ENCODE results near the gene FLG. TPM values are rescaled to one million over a fixed set of nuclear protein-coding genes. Genes with fewer than 3 reads are reported as not detected.
"Not testable (repeated sequence)": the region's sequence is repeated elsewhere in the genome, so short reads cannot be mapped to it uniquely, and the experiment has no call there.

Gene FLG
- total RNA-seq, 1 donor from 2014 or later = not detected

DNA sequence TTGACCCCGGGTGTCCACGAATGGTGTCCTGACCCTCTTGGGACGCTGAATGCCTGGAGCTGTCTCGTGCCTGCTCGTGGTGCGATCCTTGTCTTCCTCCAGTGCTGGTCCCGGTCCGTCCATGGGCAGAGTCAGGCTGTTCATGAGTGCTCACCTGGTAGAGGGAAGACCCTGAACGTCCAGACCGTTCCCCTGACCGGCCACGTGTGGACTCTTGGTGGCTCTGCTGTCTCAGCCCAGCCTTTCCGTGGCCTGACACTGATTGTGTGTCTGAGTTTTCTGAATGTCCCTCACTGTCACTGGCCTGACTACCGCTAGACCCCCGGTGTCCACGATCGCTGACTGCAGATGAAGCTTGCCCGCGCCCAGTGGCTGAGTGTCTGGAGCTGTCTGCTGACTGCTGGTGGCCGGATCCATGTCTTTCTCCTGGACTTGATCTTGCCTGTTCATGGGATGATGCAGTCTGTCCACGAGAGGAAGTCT lies 11.7 kb downstream of the FLG start:
- no peak for DNase-seq
- intact Hi-C loops (cut with micrococcal nuclease) = no loop called here
- Mint-ChIP-seq H3K27me3 (no peaks in the 10 kb centered on the region), H3K36me3 (ENCODE audit: low read depth) (no peaks in the 10 kb centered on the region), H3K9me3 (no peaks in the 10 kb centered on the region), H3K4me3 (no peak overlapping the region), H3K27ac (no peak overlapping the region), H3K4me1 (no peaks in the 10 kb centered on the region)

DNA sequence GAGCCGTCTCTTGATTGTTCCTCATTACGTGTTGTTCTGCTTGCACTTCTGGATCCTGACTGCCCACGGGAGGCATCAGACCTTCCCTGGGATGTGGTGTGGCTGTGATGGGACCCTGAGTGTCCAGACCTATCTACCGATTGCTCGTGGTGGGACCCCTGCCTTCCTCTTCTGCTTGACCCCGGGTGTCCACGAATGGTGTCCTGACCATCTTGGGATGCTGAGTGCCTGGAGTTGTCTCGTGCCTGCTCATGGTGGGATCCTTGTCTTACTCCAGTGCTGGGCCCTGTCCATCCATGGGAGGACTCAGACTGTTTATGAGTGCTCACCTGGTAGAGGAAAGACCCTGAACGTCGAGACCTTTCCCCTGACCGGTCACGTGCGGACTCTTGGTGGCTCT lies 12.9 kb downstream of the FLG start:
- H3K4me3 Mint-ChIP-seq; DNase-seq; H3K9me3 Mint-ChIP-seq; H3K27ac Mint-ChIP-seq; H3K4me1 Mint-ChIP-seq; intact Hi-C loops (cut with micrococcal nuclease); H3K27me3 Mint-ChIP-seq; H3K36me3 Mint-ChIP-seq (ENCODE audit: low read depth): not testable (repeated sequence)

DNA sequence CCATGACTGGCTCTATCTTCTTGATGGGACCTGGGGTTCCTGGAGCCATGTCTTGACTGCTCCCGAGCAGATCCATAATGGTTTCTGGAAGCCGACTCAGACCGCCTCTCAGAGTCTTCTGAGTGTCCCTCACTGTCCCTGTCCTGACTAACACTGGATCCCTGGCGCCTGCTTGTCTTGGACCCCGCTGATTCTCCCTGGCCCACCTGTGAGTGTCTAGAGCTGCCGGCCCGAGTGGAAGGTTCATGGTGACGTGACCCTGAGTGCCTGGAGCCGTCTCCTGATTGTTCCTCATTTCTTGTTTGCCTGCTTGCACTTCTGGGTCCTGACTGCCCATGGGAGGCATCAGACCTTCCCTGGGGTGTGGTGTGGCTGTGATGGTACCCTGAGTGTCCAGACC lies 15.1 kb downstream of the FLG start:
- intact Hi-C loops (cut with micrococcal nuclease) = no loop called here
- no peak for DNase-seq
- Mint-ChIP-seq H3K9me3 (no peaks in the 10 kb centered on the region), H3K27me3 (no peaks in the 10 kb centered on the region), H3K4me3 (no peak overlapping the region), H3K4me1 (no peaks in the 10 kb centered on the region), H3K36me3 (ENCODE audit: low read depth) (no peaks in the 10 kb centered on the region), H3K27ac (no peak overlapping the region)

DNA sequence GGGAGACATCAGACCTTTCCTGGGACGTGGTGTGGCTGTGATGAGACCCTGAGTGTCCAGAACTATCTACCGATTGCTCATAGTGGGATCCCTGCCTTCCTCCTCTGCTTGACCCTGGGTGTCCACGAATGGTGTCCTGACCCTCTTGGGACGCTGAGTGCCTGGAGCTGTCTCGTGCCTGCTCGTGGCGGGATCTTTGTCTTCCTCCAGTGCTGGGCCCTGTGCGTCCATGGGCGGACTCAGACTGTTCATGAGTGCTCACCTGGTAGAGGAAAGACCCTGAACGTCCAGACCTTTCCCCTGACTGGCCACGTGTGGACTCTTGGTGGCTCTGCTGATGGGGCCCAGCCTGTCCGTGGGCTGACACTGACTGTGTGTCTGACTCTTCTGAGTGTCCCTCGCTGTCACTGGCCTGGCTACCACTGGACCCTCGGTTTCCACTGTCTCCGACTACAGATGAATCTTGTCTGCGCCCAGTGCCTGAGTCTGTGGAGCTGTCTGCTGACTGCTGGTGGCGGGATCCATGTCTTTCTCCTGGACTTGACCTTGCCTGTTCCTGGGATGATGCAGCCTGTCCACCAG lies 15.6 kb downstream of the FLG start:
- H3K4me1 Mint-ChIP-seq; DNase-seq; intact Hi-C loops (cut with micrococcal nuclease); H3K4me3 Mint-ChIP-seq; H3K27ac Mint-ChIP-seq; H3K9me3 Mint-ChIP-seq; H3K36me3 Mint-ChIP-seq (ENCODE audit: low read depth); H3K27me3 Mint-ChIP-seq: not testable (repeated sequence)

DNA sequence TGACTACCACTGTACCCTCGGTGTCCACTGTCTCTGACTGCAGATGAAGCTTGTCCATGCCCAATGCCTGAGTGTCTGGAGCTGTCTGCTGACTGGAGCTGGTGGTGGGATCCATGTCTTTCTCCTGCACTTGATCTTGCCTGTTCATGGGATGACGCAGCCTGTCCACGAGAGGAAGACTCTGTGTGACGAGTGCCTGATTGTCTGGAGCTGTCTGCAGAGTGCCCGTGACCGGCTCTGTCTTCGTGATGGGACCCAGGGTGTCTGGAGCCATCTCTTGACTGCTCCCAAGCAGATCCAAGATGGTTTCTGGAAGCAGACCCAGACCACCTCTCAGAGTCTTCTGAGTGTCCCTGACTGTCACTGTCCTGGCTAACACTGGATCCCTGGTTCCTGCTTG lies 16.3 kb downstream of the FLG start:
- H3K36me3 Mint-ChIP-seq (ENCODE audit: low read depth); H3K4me3 Mint-ChIP-seq; H3K27me3 Mint-ChIP-seq; DNase-seq; H3K9me3 Mint-ChIP-seq; H3K27ac Mint-ChIP-seq; H3K4me1 Mint-ChIP-seq; intact Hi-C loops (cut with micrococcal nuclease): not testable (repeated sequence)

DNA sequence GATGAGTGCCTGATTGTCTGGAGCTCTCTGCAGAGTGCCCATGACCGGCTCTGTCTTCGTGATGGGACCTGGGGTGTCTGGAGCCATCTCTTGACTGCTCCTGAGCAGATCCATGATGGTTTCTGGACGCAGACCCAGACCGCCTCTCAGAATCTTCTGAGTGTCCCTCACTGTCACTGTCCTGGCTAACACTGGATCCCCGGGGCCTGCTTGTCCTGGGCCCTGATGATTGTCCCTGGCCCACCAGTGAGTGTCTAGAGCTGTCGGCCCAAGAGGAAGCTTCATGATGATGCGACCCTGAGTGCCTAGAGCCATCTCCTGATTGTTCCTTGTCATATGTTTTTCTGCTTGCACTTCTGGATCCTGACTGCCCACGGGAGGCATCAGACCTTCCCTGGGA lies 17.1 kb downstream of the FLG start:
- H3K4me1 Mint-ChIP-seq; intact Hi-C loops (cut with micrococcal nuclease); H3K36me3 Mint-ChIP-seq (ENCODE audit: low read depth); H3K9me3 Mint-ChIP-seq; DNase-seq; H3K4me3 Mint-ChIP-seq; H3K27me3 Mint-ChIP-seq; H3K27ac Mint-ChIP-seq: not testable (repeated sequence)

DNA sequence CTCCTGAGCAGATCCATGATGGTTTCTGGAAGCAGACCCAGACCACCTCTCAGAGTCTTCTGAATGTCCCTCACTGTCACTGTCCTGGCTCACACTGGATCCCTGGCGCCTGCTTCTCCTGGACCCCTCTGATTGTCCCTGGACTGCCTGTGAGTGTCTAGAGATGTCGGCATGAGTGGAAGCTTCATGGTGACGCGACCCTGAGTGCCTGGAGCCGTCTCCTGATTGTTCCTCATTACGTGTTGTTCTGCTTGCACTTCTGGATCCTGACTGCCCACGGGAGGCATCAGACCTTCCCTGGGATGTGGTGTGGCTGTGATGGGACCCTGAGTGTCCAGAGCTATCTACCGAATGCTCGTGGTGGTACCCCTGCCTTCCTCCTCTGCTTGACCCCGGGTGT lies 18.9 kb downstream of the FLG start:
- H3K4me1 Mint-ChIP-seq; DNase-seq; H3K4me3 Mint-ChIP-seq; H3K9me3 Mint-ChIP-seq; H3K27me3 Mint-ChIP-seq; H3K36me3 Mint-ChIP-seq (ENCODE audit: low read depth); H3K27ac Mint-ChIP-seq; intact Hi-C loops (cut with micrococcal nuclease): not testable (repeated sequence)

DNA sequence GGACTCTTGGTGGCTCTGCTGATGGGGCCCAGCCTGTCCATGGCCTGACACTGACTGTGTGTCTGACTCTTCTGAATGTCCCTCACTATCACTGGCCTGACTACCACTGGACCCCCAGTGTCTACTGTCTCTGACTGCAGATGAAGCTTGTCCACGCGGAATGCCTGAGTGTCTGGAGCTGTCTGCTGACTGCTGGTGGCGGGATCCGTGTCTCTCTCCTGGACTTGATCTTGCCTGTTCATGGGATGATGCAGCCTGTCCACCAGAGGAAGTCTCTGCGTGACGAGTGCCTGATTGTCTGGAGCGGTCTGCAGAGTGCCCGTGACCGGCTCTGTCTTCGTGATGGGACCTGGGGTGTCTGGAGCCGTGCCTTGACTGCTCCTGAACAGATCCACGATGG lies 20.3 kb downstream of the FLG start:
- H3K4me3 Mint-ChIP-seq; H3K9me3 Mint-ChIP-seq; H3K4me1 Mint-ChIP-seq; H3K27ac Mint-ChIP-seq; intact Hi-C loops (cut with micrococcal nuclease); DNase-seq; H3K27me3 Mint-ChIP-seq; H3K36me3 Mint-ChIP-seq (ENCODE audit: low read depth): not testable (repeated sequence)

DNA sequence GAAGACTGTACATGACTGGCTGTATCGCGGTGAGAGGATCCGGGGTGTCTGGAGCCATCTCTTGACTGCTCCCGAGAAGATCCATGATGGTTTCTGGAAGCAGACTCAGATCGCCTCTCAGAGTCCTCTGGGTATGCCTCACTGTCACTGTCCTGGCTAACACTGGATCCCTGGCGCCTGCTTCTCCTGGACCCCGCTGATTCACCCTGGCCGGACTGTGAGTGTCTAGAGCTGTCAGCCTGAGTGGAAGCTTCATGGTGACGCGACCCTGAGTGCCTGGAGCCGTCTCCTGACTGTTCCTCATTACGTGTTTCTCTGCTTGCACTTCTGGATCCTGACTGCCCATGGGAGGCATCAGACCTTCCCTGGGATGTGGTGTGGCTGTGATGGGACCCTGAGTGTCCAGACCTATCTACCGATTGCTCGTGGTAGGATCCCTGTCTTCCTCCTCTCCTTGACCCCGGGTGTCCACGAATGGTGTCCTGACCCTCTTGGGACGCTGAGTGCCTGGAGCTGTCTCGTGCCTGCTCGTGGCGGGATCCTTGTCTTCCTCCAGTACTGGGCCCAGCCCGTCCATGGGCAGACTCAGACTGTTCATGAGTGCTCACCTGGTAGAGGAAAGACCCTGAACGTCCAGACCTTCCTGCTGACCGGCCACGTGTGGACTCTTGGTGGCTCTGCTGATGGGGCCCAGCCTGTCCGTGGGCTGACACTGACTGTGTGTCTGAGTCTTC lies 21.7 kb downstream of the FLG start:
- H3K36me3 Mint-ChIP-seq (ENCODE audit: low read depth); intact Hi-C loops (cut with micrococcal nuclease); H3K4me1 Mint-ChIP-seq; DNase-seq; H3K27ac Mint-ChIP-seq; H3K9me3 Mint-ChIP-seq; H3K4me3 Mint-ChIP-seq; H3K27me3 Mint-ChIP-seq: not testable (repeated sequence)

DNA sequence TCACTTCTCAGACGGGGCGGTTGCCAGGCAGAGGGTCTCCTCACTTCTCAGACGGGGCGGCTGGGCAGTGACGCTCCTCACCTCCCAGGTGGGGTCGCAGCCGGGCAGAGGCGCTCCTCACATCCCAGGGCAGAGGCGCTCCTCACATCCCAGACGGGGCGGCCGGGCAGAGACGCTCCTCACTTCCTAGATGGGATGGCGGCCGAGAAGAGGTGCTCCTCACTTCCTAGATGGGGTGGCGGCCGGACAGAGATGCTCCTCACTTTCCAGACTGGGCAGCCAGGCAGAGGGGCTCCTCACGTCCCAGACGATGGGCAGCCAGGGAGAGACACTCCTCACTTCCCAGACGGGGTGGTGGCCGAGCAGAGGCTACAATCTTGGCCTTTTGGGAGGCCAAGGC lies 68.6 kb downstream of the FLG start:
- H3K4me1 Mint-ChIP-seq; H3K9me3 Mint-ChIP-seq; DNase-seq; H3K27me3 Mint-ChIP-seq; H3K27ac Mint-ChIP-seq; intact Hi-C loops (cut with micrococcal nuclease); H3K36me3 Mint-ChIP-seq (ENCODE audit: low read depth); H3K4me3 Mint-ChIP-seq: not testable (repeated sequence)

Other genes with a start within 250 kb of the FLG start
- not detected in 2 replicates for gene TCHHL1, start 236.2 kb downstream of the FLG start, total RNA-seq
- not detected in 2 replicates for gene TCHH, start 209.8 kb downstream of the FLG start, total RNA-seq
- gene RPTN, start 166.0 kb downstream of the FLG start, total RNA-seq = not detected in 2 replicates
- gene HRNR, start 101.0 kb downstream of the FLG start, total RNA-seq = not detected in 2 replicates
- gene FLG2, start 34.8 kb upstream of the FLG start, total RNA-seq = not detected in 2 replicates
- gene CRNN, start 89.0 kb upstream of the FLG start, total RNA-seq = not detected in 2 replicates
- gene LCE5A, start 185.6 kb upstream of the FLG start, total RNA-seq = not detected in 2 replicates
- gene CRCT1, start 189.2 kb upstream of the FLG start, total RNA-seq = not detected in 2 replicates
- not detected in 2 replicates for gene LCE3E, start 241.5 kb upstream of the FLG start, total RNA-seq